Neural progenitor cell (in vitro differentiated cells): Measurements from ENCODE around the gene NT5DC1. TPM values are rescaled to one million over a fixed set of nuclear protein-coding genes. Genes with fewer than 3 reads are reported as not detected.

Experiments
- DNase-seq: peaks from one replicate; pipeline ENCODE4 v3.0.0-alpha.2; 2016; ENCODE audit warnings: low spot score
- H2AFZ ChIP-seq: fragments of 200-600 bp; sonication (generic); replicated peaks from 2 replicates; pipeline ENCODE4 v1.6.1; 2016; ENCODE audit warnings: antibody characterized with exemption
- H3F3A ChIP-seq: fragments of 200-600 bp; sonication (generic); 2 replicates; pipeline ENCODE4 v1.6.1; 2016; ENCODE audit warnings: antibody characterized with exemption, low read depth
- H3K27ac ChIP-seq: fragments of 200-600 bp; sonication (generic); 2 replicates; pipeline ENCODE4 v1.5.1; 2016; ENCODE audit warnings: mild to moderate bottlenecking
- H3K27me3 ChIP-seq: fragments of 200-600 bp; sonication (generic); 2 replicates; pipeline ENCODE4 v1.6.1; 2016; ENCODE audit warnings: mild to moderate bottlenecking, moderate library complexity
- H3K36me3 ChIP-seq: fragments of 200-600 bp; sonication (generic); 2 replicates; pipeline ENCODE4 v1.5.1; 2016
- H3K4me1 ChIP-seq: fragments of 200-600 bp; sonication (generic); 2 replicates; pipeline ENCODE4 v1.6.1; 2016; ENCODE audit warnings: mixed run types
- H3K4me2 ChIP-seq: fragments of 200-600 bp; sonication (generic); 2 replicates; pipeline ENCODE4 v1.6.1; 2016
- H3K4me3 ChIP-seq: fragments of 200-600 bp; sonication (generic); 2 replicates; pipeline ENCODE4 v1.5.1; 2016
- H3K79me2 ChIP-seq: fragments of 200-600 bp; sonication (generic); 2 replicates; pipeline ENCODE4 v1.6.1; 2016; ENCODE audit warnings: low read depth
- H3K9ac ChIP-seq: fragments of 200-600 bp; sonication (generic); 2 replicates; pipeline ENCODE4 v1.6.1; 2016
- H3K9me3 ChIP-seq: fragments of 200-600 bp; sonication (generic); 2 replicates; pipeline ENCODE4 v1.5.1; 2016; ENCODE audit warnings: low read depth
- H4K20me1 ChIP-seq: fragments of 200-600 bp; sonication (generic); 2 replicates; pipeline ENCODE4 v1.6.1; 2016; ENCODE audit warnings: low read depth
- H3K27ac Mint-ChIP-seq: 3 replicates; pipeline ENCODE4 v1.8.0; 2021; ENCODE audit warnings: mixed read lengths
- H3K27me3 Mint-ChIP-seq: 2 replicates; pipeline ENCODE4 v1.8.0; 2022; ENCODE audit warnings: low read depth, mild to moderate bottlenecking, inconsistent platforms, moderate library complexity, mixed read lengths; ENCODE audit not compliant: insufficient read depth
- H3K36me3 Mint-ChIP-seq: 3 replicates; pipeline ENCODE4 v1.8.0; 2021; ENCODE audit warnings: mixed read lengths
- H3K4me1 Mint-ChIP-seq: 3 replicates; pipeline ENCODE4 v1.8.0; 2021; ENCODE audit warnings: mixed read lengths
- H3K4me3 Mint-ChIP-seq: 3 replicates; pipeline ENCODE4 v1.8.0; 2021; ENCODE audit warnings: mild to moderate bottlenecking, moderate library complexity, mixed read lengths
- H3K9me3 Mint-ChIP-seq: 3 replicates; pipeline ENCODE4 v1.8.0; 2020; ENCODE audit warnings: mixed read lengths
- EZH2 ChIP-seq: fragments of 200-600 bp; sonication (generic); IDR thresholded peaks from 2 replicates; pipeline ENCODE4 v1.6.1; 2017; ENCODE audit warnings: antibody characterized with exemption, mild to moderate bottlenecking, moderate library complexity
- EZH2phosphoT487 ChIP-seq: fragments of 200-600 bp; sonication (generic); IDR thresholded peaks from 2 replicates; pipeline ENCODE4 v1.6.1; 2017; ENCODE audit warnings: antibody characterized with exemption
- total RNA-seq: library from RNA; depleted of rRNA; stranded (reverse); fragments of >200 nt; gene quantifications from 2 replicates; pipeline ENCODE4 v1.2.3, GENCODE V29; 2015; ENCODE audit warnings: low replicate concordance
- TF ChIP-seq, protein P1 (sequence below): fragments of 200-600 bp; sonication (generic); IDR thresholded peaks from 2 replicates; pipeline ENCODE4 v1.5.1; 2017; ENCODE audit warnings: antibody characterized with exemption, mild to moderate bottlenecking

Gene NT5DC1
- total RNA-seq, 1 donor from 2014 or later, result 19.3 TPM

DNA sequence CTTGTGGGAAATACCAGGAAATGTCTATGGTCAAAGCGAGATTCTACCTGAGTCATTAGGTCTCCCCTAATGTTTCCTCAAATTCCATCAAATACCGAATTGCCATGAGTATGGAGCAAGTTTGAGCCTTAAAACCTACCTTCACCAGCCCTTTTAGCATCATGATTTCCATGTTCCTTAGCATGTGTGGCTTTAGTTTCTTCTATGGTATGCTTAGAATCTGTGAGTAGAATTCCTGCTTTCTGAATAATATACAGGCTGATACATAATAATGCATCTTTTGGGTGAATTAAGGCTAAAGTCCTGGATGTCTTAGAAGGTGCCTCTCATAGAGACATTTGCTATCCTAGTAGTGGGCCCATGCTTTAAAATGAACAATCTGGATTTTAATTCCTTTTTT is 121.3 kb downstream of the NT5DC1 start:
- no peak for DNase-seq
- no peak for TF ChIP-seq EZH2phosphoT487
- TF ChIP-seq EZH2, result no peak
- TF ChIP-seq, protein P1, sequence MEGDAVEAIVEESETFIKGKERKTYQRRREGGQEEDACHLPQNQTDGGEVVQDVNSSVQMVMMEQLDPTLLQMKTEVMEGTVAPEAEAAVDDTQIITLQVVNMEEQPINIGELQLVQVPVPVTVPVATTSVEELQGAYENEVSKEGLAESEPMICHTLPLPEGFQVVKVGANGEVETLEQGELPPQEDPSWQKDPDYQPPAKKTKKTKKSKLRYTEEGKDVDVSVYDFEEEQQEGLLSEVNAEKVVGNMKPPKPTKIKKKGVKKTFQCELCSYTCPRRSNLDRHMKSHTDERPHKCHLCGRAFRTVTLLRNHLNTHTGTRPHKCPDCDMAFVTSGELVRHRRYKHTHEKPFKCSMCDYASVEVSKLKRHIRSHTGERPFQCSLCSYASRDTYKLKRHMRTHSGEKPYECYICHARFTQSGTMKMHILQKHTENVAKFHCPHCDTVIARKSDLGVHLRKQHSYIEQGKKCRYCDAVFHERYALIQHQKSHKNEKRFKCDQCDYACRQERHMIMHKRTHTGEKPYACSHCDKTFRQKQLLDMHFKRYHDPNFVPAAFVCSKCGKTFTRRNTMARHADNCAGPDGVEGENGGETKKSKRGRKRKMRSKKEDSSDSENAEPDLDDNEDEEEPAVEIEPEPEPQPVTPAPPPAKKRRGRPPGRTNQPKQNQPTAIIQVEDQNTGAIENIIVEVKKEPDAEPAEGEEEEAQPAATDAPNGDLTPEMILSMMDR, result no peak
- H3K9ac ChIP-seq, result no peak overlapping the region
- peaks cover 2% of the 10 kb centered on the region for H3K27me3 Mint-ChIP-seq
- H3K27me3 ChIP-seq, result no peaks in the 10 kb centered on the region
- H3F3A ChIP-seq, result peaks cover 10% of the 10 kb centered on the region
- H3K4me3 Mint-ChIP-seq, result no peak overlapping the region
- H3K27ac Mint-ChIP-seq, result no peak overlapping the region
- H3K4me1 Mint-ChIP-seq, result peaks cover 6% of the 10 kb centered on the region
- H3K4me1 ChIP-seq, result no peaks in the 10 kb centered on the region
- no peak overlapping the region for H3K4me3 ChIP-seq
- H4K20me1 ChIP-seq, result no peaks in the 10 kb centered on the region
- no peaks in the 10 kb centered on the region for H3K36me3 Mint-ChIP-seq
- H3K79me2 ChIP-seq, result no peaks in the 10 kb centered on the region
- no peaks in the 10 kb centered on the region for H3K9me3 ChIP-seq
- no peak overlapping the region for H3K4me2 ChIP-seq
- no peak overlapping the region for H3K27ac ChIP-seq
- no peaks in the 10 kb centered on the region for H3K9me3 Mint-ChIP-seq
- no peak overlapping the region for H2AFZ ChIP-seq
- H3K36me3 ChIP-seq, result no peaks in the 10 kb centered on the region

DNA sequence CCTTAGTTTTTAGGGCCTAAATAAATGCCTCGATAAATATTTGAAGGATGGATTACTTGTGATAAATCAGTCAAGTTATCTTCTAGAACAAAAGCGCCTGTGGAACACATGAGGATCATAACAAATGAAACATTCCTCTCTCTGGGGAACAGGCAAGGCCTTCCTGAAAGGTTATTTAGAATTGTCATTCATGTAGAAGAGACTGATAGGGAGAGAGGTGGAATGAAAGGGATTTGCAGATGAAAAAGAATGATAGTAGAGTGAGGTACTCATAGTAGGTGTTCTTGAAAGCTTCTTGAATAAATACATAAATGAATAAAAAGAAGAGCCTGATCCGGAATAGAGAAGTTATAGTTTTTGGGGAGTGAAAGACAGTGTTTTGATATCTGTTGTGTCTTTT is 122.7 kb downstream of the NT5DC1 start:
- Mint-ChIP-seq H3K4me1 (peaks cover 6% of the 10 kb centered on the region), H3K9me3 (no peaks in the 10 kb centered on the region), H3K27ac (no peak overlapping the region), H3K27me3 (peaks cover 2% of the 10 kb centered on the region), H3K4me3 (no peak overlapping the region), H3K36me3 (no peaks in the 10 kb centered on the region)
- no peaks in the 10 kb centered on the region for H3K36me3 ChIP-seq
- H3K27ac ChIP-seq, result no peak overlapping the region
- no peaks in the 10 kb centered on the region for H3K9me3 ChIP-seq
- H3K9ac ChIP-seq, result no peak overlapping the region
- H3K4me2 ChIP-seq, result no peak overlapping the region
- no peaks in the 10 kb centered on the region for H3K27me3 ChIP-seq
- TF ChIP-seq, protein P1, result no peak
- TF ChIP-seq EZH2 (no peak), EZH2phosphoT487 (no peak)
- H3K79me2 ChIP-seq, result no peaks in the 10 kb centered on the region
- no peak for DNase-seq
- H2AFZ ChIP-seq, result no peak overlapping the region
- no peaks in the 10 kb centered on the region for H4K20me1 ChIP-seq
- no peak overlapping the region for H3K4me3 ChIP-seq
- no peaks in the 10 kb centered on the region for H3K4me1 ChIP-seq
- no peaks in the 10 kb centered on the region for H3F3A ChIP-seq

DNA sequence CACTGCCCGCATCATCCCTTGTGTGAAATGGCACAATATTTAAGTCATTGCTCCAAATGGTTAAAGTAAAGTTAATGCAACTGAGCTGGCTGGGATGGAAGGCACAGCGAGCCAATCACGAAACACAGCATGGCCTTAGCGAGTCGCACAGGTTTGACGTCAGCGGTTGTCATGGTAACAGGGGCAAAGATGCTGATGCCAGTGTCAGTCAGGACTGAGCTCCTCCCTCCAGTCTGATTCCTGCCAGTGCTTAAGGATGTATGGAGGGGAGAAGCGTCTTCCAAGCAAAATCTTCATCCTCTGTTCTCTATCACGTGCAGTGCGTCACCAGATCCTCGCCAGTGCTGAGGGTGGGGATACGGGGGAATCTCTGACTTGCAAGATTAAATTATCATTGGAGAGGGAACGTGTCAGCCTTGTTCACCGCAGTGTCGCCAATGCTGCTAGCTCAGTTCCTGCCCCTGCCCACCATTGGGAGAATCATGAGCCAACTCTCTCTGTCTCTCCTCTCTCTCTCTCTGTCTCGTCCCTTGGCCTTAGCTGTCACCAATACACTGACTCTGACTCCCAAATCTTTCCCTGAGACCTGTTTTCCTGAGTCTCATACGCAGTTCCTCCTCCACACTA is 128.7 kb downstream of the NT5DC1 start:
- no peak for TF ChIP-seq EZH2
- TF ChIP-seq, protein P1, result no peak
- TF ChIP-seq EZH2phosphoT487, result no peak
- H3K4me2 ChIP-seq, result peak overlapping the region; percentile 54
- peak overlapping the region; percentile 72 for H3K4me3 Mint-ChIP-seq

More for the DNA sequence above, 128.7 kb downstream of the NT5DC1 start:
- Histone ChIP-seq H3K9me3 (no peaks in the 10 kb centered on the region), H3K27ac (no peak overlapping the region), H3K4me1 (no peaks in the 10 kb centered on the region), H2AFZ (peak overlapping the region; percentile 95), H3K4me3 (peak overlapping the region; percentile 30), H3K27me3 (no peaks in the 10 kb centered on the region), H3K79me2 (no peaks in the 10 kb centered on the region), H4K20me1 (no peaks in the 10 kb centered on the region), H3F3A (no peaks in the 10 kb centered on the region), H3K9ac (no peak overlapping the region), H3K36me3 (no peaks in the 10 kb centered on the region)
- Mint-ChIP-seq H3K4me1 (peaks cover 7% of the 10 kb centered on the region), H3K27ac (no peak overlapping the region), H3K9me3 (no peaks in the 10 kb centered on the region), H3K36me3 (no peaks in the 10 kb centered on the region), H3K27me3 (no peaks in the 10 kb centered on the region)
- DNase-seq, result peak; percentile 92
